Liver (tissue), 9 donors: ENCODE measurements around the gene TPK1. TPM values are rescaled to one million over a fixed set of nuclear protein-coding genes. Genes with fewer than 3 reads are reported as not detected.

ENCODE experiments used
- DNase-seq: peaks from one replicate; pipeline ENCODE4 v3.0.0-alpha.2; 2017; ENCODE audit warnings: low spot score
- H3K27ac ChIP-seq, 2 donors: one replicate each; pipeline ENCODE4 v1.7.0; 2013; ENCODE audit warnings: inconsistent platforms in 2 of 2, low read length in 2 of 2, control low read depth in 1 of 2, low read depth in 1 of 2, mild to moderate bottlenecking in 1 of 2
- H3K27me3 ChIP-seq, 4 donors: one replicate each; pipeline versions ENCODE4 v1.6.1 to v1.7.0; 2013; ENCODE audit warnings: low read length in 3 of 4, inconsistent platforms in 1 of 4, mild to moderate bottlenecking in 1 of 4, moderate library complexity in 1 of 4; ENCODE audit not compliant: control insufficient read depth in 4 of 4, insufficient read depth in 4 of 4
- H3K36me3 ChIP-seq, 4 donors: one replicate each; pipeline versions ENCODE4 v1.6.1 to v1.7.0; 2013; ENCODE audit warnings: low read length in 3 of 4, mild to moderate bottlenecking in 3 of 4, low read depth in 1 of 4, moderate library complexity in 1 of 4; ENCODE audit not compliant: control insufficient read depth in 4 of 4, insufficient read depth in 3 of 4
- H3K4me1 ChIP-seq, 4 donors: one replicate each; pipeline versions ENCODE4 v1.6.1 to v1.7.0; 2013; ENCODE audit warnings: low read length in 3 of 4, mild to moderate bottlenecking in 3 of 4, moderate library complexity in 1 of 4; ENCODE audit not compliant: control insufficient read depth in 4 of 4, insufficient read depth in 4 of 4
- H3K4me3 ChIP-seq, 3 donors: one replicate each; pipeline versions ENCODE4 v1.6.1 to v1.7.0; 2013; ENCODE audit warnings: low read length in 3 of 3, control low read depth in 1 of 3, low read depth in 1 of 3, mild to moderate bottlenecking in 1 of 3
- H3K9ac ChIP-seq, 2 donors: one replicate each; pipeline ENCODE4 v1.7.0; 2013; ENCODE audit warnings: low read length in 2 of 2, mild to moderate bottlenecking in 2 of 2, moderate library complexity in 2 of 2, control low read depth in 1 of 2, low read depth in 1 of 2
- H3K9me3 ChIP-seq, 4 donors: one replicate each; pipeline versions ENCODE4 v1.6.1 to v1.7.0; 2013; ENCODE audit warnings: low read length in 3 of 4; ENCODE audit not compliant: control insufficient read depth in 4 of 4
- EGR1 ChIP-seq, 2 donors: IDR thresholded peaks; 2 replicates each; pipeline ENCODE4 v1.6.1; 2016 to 2018; ENCODE audit warnings: antibody characterized with exemption in 2 of 2, low read depth in 2 of 2
- FOXA1 ChIP-seq: IDR thresholded peaks from 2 replicates; pipeline ENCODE4 v1.6.1; 2016; ENCODE audit warnings: antibody characterized with exemption
- FOXA2 ChIP-seq: IDR thresholded peaks from 2 replicates; pipeline ENCODE4 v1.6.1; 2016; ENCODE audit warnings: antibody characterized with exemption
- GABPA ChIP-seq, 2 donors: IDR thresholded peaks in 1 of 2; conservative IDR thresholded peaks in 1 of 2; 2 replicates each; pipeline ENCODE4 v1.6.1; 2016; ENCODE audit warnings: antibody characterized with exemption in 2 of 2, mild to moderate bottlenecking in 1 of 2, moderate library complexity in 1 of 2
- HNF4G ChIP-seq: IDR thresholded peaks from 2 replicates; pipeline ENCODE4 v1.6.1; 2016; ENCODE audit warnings: antibody characterized with exemption
- JUND ChIP-seq, 2 donors: IDR thresholded peaks; 2 replicates each; pipeline ENCODE4 v1.6.1; 2016; ENCODE audit warnings: antibody characterized with exemption in 2 of 2
- NR2F2 ChIP-seq: IDR thresholded peaks from 2 replicates; pipeline ENCODE4 v1.6.1; 2016; ENCODE audit warnings: antibody characterized with exemption
- RAD21 ChIP-seq, 2 donors: IDR thresholded peaks; 2 replicates each; pipeline ENCODE4 v1.6.1; 2016; ENCODE audit warnings: antibody characterized with exemption in 2 of 2, mild to moderate bottlenecking in 2 of 2
- RXRA ChIP-seq, 2 donors: IDR thresholded peaks; 2 replicates each; pipeline ENCODE4 v1.6.1; 2017 to 2018; ENCODE audit warnings: antibody characterized with exemption in 2 of 2, mild to moderate bottlenecking in 1 of 2
- TAF1 ChIP-seq: conservative IDR thresholded peaks from 2 replicates; pipeline ENCODE4 v1.6.1; 2016; ENCODE audit warnings: antibody characterized with exemption, mild to moderate bottlenecking
- YY1 ChIP-seq: IDR thresholded peaks from 2 replicates; pipeline ENCODE4 v1.6.1; 2016; ENCODE audit warnings: antibody characterized with exemption, mild to moderate bottlenecking
- WGBS: extraction: QIAGEN DNeasy Blood & Tissue Kit; methylation state at CpG from one replicate; pipeline ENCODE4 v1.1.7; 2013; 5-methylcytosine and 5-hydroxymethylcytosine counted together
- polyA plus RNA-seq, 2 donors: library from polyadenylated mRNA; stranded (reverse) in 1 of 2; unstranded in 1 of 2; fragments of 200-250 nt in 1 of 2; fragments of >200 nt in 1 of 2; fragmentation: Nextera tagmentation in 1 of 2; extraction: Ambion mirVana in 1 of 2; gene quantifications; one replicate each; pipeline versions ENCODE4 v1.2.1 to v1.2.3, GENCODE V29; 2013 to 2015
- total RNA-seq, 2 donors: library from RNA; depleted of rRNA; stranded (reverse); fragments of >200 nt; gene quantifications; one replicate each; pipeline ENCODE4 v1.2.3, GENCODE V29; 2014
- TF ChIP-seq, protein P1 (sequence below): IDR thresholded peaks from 2 replicates; pipeline ENCODE4 v1.6.1; 2016; ENCODE audit warnings: antibody characterized with exemption
- TF ChIP-seq, protein P2 (sequence below): IDR thresholded peaks from 2 replicates; pipeline ENCODE4 v1.6.1; 2016; ENCODE audit warnings: antibody characterized with exemption
- TF ChIP-seq, protein P3 (sequence below): fragments of 150-350 bp; IDR thresholded peaks from 2 replicates; pipeline ENCODE4 v1.5.1; 2017; ENCODE audit warnings: improper control_type of control experiment, low read depth, low read length; ENCODE audit not compliant: missing input control
- TF ChIP-seq, protein P4 (sequence below): IDR thresholded peaks from 2 replicates; pipeline ENCODE4 v1.6.1; 2016; ENCODE audit warnings: antibody characterized with exemption, mild to moderate bottlenecking
- donor health status: healthy.
- donor health status: healthy.
- donor health status: healthy.
- donor health status: healthy.
- donor health status: healthy.

The TPK1 gene
- total and polyA plus RNA-seq, 4 donors: 2.2 to 7.5 (median 3.3) TPM

DNA sequence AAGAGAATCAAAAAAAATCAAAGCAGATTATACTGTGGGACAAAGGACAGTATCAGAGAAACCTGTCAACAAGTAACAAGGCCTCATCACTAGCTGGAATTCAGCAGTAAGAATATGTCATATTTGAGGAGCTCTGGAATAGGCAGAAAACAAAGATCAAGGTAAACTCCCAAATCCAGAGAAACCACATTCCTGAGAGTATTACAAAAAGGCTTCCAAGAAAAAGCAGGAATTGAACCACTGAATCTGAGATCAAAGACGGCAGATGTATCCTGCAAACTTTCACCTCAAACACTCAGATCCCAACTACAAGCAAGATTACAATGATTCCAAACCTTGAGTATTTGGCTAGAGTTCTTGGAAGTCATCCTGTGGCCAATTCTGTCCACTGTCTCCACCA is 16.3 kb downstream of the TPK1 start:
- TF ChIP-seq HNF4G (no peak), TAF1 (no peak), EGR1 (IDR thresholded peaks at IDR 0.05; ENCODE audit: low read depth in 2 of 2) (no peak), YY1 (no peak), FOXA2 (no peak)
- Histone ChIP-seq H3K9ac (no peak overlapping the region), H3K4me3 (no peak overlapping the region), H3K36me3 (no peaks in the 10 kb centered on the region), H3K27me3 (no peaks in the 10 kb centered on the region), H3K27ac (no peak overlapping the region), H3K4me1 (no peaks in the 10 kb centered on the region), H3K9me3 (no peaks in the 10 kb centered on the region)
- 91% methylated on average over 1 of the region's 1 CpG for WGBS
- no peak for DNase-seq

DNA sequence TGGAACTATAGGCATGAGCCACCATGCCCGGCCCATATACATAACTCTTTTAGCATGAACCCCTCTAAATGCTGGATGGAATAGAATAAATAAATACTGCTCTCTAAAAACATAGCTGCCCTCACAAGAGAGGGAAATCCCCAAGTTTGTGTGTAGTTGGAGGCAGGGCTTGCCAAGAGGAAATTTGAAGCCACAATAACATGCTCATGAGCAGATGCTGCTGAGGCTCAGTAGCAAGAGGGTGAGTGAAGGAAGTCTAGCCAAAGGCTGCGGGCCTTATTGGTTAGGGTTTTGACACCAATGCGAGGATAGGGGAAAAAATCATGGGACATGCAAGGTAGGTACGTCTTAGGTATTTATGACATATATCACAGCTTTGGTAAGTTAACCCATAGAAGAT is 17.3 kb downstream of the TPK1 start:
- Histone ChIP-seq H3K27me3 (no peaks in the 10 kb centered on the region), H3K9me3 (no peaks in the 10 kb centered on the region), H3K36me3 (no peaks in the 10 kb centered on the region), H3K9ac (no peak overlapping the region), H3K27ac (no peak overlapping the region), H3K4me1 (no peaks in the 10 kb centered on the region), H3K4me3 (no peak overlapping the region)
- TF ChIP-seq, protein P1, sequence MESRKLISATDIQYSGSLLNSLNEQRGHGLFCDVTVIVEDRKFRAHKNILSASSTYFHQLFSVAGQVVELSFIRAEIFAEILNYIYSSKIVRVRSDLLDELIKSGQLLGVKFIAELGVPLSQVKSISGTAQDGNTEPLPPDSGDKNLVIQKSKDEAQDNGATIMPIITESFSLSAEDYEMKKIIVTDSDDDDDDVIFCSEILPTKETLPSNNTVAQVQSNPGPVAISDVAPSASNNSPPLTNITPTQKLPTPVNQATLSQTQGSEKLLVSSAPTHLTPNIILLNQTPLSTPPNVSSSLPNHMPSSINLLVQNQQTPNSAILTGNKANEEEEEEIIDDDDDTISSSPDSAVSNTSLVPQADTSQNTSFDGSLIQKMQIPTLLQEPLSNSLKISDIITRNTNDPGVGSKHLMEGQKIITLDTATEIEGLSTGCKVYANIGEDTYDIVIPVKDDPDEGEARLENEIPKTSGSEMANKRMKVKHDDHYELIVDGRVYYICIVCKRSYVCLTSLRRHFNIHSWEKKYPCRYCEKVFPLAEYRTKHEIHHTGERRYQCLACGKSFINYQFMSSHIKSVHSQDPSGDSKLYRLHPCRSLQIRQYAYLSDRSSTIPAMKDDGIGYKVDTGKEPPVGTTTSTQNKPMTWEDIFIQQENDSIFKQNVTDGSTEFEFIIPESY: no peak
- TF ChIP-seq RXRA (IDR thresholded peaks at IDR 0.05) (no peak), NR2F2 (no peak), GABPA (IDR thresholded peaks at IDR 0.05 in 1 of 2, conservative IDR thresholded peaks at IDR 0.05 in 1 of 2) (no peak), TAF1 (no peak), RAD21 (IDR thresholded peaks at IDR 0.05) (no peak), EGR1 (IDR thresholded peaks at IDR 0.05; ENCODE audit: low read depth in 2 of 2) (no peak), JUND (IDR thresholded peaks at IDR 0.05) (no peak), FOXA1 (no peak), FOXA2 (no peak)
- TF ChIP-seq, protein P2, sequence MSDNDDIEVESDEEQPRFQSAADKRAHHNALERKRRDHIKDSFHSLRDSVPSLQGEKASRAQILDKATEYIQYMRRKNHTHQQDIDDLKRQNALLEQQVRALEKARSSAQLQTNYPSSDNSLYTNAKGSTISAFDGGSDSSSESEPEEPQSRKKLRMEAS: no peak
- TF ChIP-seq, protein P3, sequence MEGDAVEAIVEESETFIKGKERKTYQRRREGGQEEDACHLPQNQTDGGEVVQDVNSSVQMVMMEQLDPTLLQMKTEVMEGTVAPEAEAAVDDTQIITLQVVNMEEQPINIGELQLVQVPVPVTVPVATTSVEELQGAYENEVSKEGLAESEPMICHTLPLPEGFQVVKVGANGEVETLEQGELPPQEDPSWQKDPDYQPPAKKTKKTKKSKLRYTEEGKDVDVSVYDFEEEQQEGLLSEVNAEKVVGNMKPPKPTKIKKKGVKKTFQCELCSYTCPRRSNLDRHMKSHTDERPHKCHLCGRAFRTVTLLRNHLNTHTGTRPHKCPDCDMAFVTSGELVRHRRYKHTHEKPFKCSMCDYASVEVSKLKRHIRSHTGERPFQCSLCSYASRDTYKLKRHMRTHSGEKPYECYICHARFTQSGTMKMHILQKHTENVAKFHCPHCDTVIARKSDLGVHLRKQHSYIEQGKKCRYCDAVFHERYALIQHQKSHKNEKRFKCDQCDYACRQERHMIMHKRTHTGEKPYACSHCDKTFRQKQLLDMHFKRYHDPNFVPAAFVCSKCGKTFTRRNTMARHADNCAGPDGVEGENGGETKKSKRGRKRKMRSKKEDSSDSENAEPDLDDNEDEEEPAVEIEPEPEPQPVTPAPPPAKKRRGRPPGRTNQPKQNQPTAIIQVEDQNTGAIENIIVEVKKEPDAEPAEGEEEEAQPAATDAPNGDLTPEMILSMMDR: no peak
- TF ChIP-seq, protein P4, sequence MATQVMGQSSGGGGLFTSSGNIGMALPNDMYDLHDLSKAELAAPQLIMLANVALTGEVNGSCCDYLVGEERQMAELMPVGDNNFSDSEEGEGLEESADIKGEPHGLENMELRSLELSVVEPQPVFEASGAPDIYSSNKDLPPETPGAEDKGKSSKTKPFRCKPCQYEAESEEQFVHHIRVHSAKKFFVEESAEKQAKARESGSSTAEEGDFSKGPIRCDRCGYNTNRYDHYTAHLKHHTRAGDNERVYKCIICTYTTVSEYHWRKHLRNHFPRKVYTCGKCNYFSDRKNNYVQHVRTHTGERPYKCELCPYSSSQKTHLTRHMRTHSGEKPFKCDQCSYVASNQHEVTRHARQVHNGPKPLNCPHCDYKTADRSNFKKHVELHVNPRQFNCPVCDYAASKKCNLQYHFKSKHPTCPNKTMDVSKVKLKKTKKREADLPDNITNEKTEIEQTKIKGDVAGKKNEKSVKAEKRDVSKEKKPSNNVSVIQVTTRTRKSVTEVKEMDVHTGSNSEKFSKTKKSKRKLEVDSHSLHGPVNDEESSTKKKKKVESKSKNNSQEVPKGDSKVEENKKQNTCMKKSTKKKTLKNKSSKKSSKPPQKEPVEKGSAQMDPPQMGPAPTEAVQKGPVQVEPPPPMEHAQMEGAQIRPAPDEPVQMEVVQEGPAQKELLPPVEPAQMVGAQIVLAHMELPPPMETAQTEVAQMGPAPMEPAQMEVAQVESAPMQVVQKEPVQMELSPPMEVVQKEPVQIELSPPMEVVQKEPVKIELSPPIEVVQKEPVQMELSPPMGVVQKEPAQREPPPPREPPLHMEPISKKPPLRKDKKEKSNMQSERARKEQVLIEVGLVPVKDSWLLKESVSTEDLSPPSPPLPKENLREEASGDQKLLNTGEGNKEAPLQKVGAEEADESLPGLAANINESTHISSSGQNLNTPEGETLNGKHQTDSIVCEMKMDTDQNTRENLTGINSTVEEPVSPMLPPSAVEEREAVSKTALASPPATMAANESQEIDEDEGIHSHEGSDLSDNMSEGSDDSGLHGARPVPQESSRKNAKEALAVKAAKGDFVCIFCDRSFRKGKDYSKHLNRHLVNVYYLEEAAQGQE: no peak
- 77% methylated on average over 4 of the region's 4 CpGs for WGBS
- no peak for DNase-seq
